Measurements from ENCODE around the gene MAP2K3. TPM values are rescaled to one million over a fixed set of nuclear protein-coding genes. Genes with fewer than 3 reads are reported as not detected.

The MAP2K3 gene
- total and polyA plus RNA-seq, 10 of the 15 experiments (the other 5 are each of a cell fraction or from before 2014, with no cell fraction given) = 0.71 to 39.4 (median 18.6) TPM

DNA sequence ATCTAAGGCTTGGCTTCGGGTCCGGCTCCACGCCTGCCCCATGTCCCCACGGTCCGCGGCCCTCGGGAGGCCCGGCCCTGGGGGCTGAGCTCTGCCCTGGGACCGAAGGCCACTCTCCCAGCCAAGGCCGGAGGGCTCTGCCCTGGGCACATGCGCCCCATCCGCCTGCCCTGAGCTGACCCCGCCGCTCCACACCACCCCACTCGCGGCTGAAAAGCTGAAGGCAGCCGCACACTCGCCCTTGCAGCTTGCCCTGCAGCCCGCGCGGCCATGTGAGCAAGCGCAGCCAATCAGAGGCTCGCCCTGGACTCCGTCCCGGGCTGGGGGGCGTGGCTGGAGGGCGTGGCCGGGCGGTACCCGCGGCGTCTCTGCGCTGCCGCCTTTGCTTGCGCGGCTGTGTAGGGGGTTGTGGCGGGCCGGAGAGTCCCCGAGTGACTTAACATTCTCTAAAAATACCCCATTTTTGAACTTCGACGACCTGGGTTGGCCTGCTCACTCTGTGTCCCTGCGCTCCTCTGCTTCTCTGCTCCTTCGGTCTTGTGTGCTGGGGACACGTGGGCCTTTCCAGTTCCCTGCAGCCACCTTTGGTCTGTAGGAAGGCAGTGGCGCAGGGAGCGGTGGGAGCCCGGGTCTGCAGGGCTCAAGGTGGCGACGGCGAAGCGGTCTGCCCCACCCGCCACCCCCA is 8.8 kb upstream of the MAP2K3 start (continued):
- TF ChIP-seq, protein P1, sequence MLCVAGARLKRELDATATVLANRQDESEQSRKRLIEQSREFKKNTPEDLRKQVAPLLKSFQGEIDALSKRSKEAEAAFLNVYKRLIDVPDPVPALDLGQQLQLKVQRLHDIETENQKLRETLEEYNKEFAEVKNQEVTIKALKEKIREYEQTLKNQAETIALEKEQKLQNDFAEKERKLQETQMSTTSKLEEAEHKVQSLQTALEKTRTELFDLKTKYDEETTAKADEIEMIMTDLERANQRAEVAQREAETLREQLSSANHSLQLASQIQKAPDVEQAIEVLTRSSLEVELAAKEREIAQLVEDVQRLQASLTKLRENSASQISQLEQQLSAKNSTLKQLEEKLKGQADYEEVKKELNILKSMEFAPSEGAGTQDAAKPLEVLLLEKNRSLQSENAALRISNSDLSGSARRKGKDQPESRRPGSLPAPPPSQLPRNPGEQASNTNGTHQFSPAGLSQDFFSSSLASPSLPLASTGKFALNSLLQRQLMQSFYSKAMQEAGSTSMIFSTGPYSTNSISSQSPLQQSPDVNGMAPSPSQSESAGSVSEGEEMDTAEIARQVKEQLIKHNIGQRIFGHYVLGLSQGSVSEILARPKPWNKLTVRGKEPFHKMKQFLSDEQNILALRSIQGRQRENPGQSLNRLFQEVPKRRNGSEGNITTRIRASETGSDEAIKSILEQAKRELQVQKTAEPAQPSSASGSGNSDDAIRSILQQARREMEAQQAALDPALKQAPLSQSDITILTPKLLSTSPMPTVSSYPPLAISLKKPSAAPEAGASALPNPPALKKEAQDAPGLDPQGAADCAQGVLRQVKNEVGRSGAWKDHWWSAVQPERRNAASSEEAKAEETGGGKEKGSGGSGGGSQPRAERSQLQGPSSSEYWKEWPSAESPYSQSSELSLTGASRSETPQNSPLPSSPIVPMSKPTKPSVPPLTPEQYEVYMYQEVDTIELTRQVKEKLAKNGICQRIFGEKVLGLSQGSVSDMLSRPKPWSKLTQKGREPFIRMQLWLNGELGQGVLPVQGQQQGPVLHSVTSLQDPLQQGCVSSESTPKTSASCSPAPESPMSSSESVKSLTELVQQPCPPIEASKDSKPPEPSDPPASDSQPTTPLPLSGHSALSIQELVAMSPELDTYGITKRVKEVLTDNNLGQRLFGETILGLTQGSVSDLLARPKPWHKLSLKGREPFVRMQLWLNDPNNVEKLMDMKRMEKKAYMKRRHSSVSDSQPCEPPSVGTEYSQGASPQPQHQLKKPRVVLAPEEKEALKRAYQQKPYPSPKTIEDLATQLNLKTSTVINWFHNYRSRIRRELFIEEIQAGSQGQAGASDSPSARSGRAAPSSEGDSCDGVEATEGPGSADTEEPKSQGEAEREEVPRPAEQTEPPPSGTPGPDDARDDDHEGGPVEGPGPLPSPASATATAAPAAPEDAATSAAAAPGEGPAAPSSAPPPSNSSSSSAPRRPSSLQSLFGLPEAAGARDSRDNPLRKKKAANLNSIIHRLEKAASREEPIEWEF (IDR thresholded peaks at IDR 0.05; ENCODE audit: insufficient replicate concordance, low read depth, low read length) = no peak
- TF ChIP-seq RELA (IDR thresholded peaks at IDR 0.05; ENCODE audit: borderline replicate concordance, partially characterized antibody) (peak; percentile 55), NR2F1 (conservative IDR thresholded peaks at IDR 0.05) (peak; percentile 80), MYC (IDR thresholded peaks at IDR 0.05; ENCODE audit: insufficient read depth, insufficient read length, insufficient replicate concordance, low read length, severe bottlenecking) (peak; percentile 49), POLR2A (IDR thresholded peaks at IDR 0.05; ENCODE audit: low read depth, low read length) (peak; percentile 81), BACH1 (IDR thresholded peaks at IDR 0.05; ENCODE audit: borderline replicate concordance) (peak; percentile 54; the same call in 1 of the 2 replicates), IRF3 (IDR thresholded peaks at IDR 0.05) (peak; percentile 47; the same call in 1 of the 2 replicates), RB1 (IDR thresholded peaks at IDR 0.05; ENCODE audit: borderline replicate concordance) (0 out of 2 replicates have a peak, but pooled peaks have one; percentile 24), ATF7 (IDR thresholded peaks at IDR 0.05; ENCODE audit: low read depth) (no peak), CREB1 (IDR thresholded peaks at IDR 0.05; ENCODE audit: low read depth) (peak; percentile 32; the same call in 1 of the 2 replicates), ZSCAN29 (IDR thresholded peaks at IDR 0.05) (no peak), IKZF1 (conservative IDR thresholded peaks at IDR 0.05) (no peak), BHLHE40 (IDR thresholded peaks at IDR 0.05; ENCODE audit: borderline replicate concordance in 1 of 2, low read depth in 2 of 2, low read length in 1 of 2) (peak in 1 of 2 experiments; percentile 38; a peak in 1 of 4 replicates), REST (IDR thresholded peaks at IDR 0.05; ENCODE audit: low read depth, low read length) (no peak), DPF2 (IDR thresholded peaks at IDR 0.05) (peak; percentile 52; the same call in 1 of the 2 replicates)
- TF ChIP-seq, protein P2, sequence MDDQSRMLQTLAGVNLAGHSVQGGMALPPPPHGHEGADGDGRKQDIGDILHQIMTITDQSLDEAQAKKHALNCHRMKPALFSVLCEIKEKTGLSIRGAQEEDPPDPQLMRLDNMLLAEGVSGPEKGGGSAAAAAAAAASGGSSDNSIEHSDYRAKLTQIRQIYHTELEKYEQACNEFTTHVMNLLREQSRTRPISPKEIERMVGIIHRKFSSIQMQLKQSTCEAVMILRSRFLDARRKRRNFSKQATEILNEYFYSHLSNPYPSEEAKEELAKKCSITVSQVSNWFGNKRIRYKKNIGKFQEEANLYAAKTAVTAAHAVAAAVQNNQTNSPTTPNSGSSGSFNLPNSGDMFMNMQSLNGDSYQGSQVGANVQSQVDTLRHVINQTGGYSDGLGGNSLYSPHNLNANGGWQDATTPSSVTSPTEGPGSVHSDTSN (IDR thresholded peaks at IDR 0.05; ENCODE audit: insufficient replicate concordance, low read depth, low read length) = no peak
- TF ChIP-seq, protein P3, sequence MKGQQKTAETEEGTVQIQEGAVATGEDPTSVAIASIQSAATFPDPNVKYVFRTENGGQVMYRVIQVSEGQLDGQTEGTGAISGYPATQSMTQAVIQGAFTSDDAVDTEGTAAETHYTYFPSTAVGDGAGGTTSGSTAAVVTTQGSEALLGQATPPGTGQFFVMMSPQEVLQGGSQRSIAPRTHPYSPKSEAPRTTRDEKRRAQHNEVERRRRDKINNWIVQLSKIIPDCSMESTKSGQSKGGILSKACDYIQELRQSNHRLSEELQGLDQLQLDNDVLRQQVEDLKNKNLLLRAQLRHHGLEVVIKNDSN (IDR thresholded peaks at IDR 0.05; ENCODE audit: borderline replicate concordance, extremely low read length, insufficient read depth, low read depth, low read length) = peak; percentile 98
